Fibroblast of lung (primary cell): ENCODE measurements around the gene CLSTN1. TPM values are rescaled to one million over a fixed set of nuclear protein-coding genes. Genes with fewer than 3 reads are reported as not detected.

Experiments
- DNase-seq, 2 donors: peaks; one replicate each; pipeline versions ENCODE4 v3.0.0 to v3.0.0-alpha.2; 2010; ENCODE audit warnings: low read depth in 2 of 2
- H2AFZ ChIP-seq: 2 replicates; pipeline ENCODE4 v1.5.1; 2012; ENCODE audit warnings: low read length, control low read depth, inconsistent platforms
- H3K27ac ChIP-seq: 2 replicates; pipeline ENCODE4 v1.5.1; 2011; ENCODE audit warnings: low read length, control low read depth; ENCODE audit not compliant: insufficient read depth
- H3K27me3 ChIP-seq: 2 replicates; pipeline ENCODE4 v1.5.1; 2011; ENCODE audit warnings: mild to moderate bottlenecking, low read length; ENCODE audit not compliant: control insufficient read depth, insufficient read depth
- H3K36me3 ChIP-seq: 2 replicates; pipeline ENCODE4 v1.5.1; 2011; ENCODE audit warnings: low read length; ENCODE audit not compliant: control insufficient read depth, insufficient read depth
- H3K4me1 ChIP-seq: 2 replicates; pipeline ENCODE4 v1.5.1; 2011; ENCODE audit warnings: low read length; ENCODE audit not compliant: control insufficient read depth, insufficient read depth; ENCODE audit errors: extremely low read depth
- H3K4me2 ChIP-seq: 2 replicates; pipeline ENCODE4 v1.5.1; 2011; ENCODE audit warnings: low read length, control low read depth; ENCODE audit not compliant: insufficient read depth; ENCODE audit errors: extremely low read depth
- H3K4me3 ChIP-seq, 4 experiments: fragments of 200-600 bp in 1 of 4; sonication (generic) in 1 of 4; replicated peaks in 1 of 4; 2 replicates each; pipeline ENCODE4 v1.5.1; 2011 to 2016; ENCODE audit warnings: low read length in 4 of 4, low read depth in 3 of 4, mild to moderate bottlenecking in 3 of 4, control low read depth in 2 of 4, inconsistent platforms in 1 of 4, mixed read lengths in 1 of 4; ENCODE audit not compliant: insufficient read depth in 1 of 4; ENCODE audit errors: control extremely low read depth in 1 of 4
- H3K79me2 ChIP-seq: 2 replicates; pipeline ENCODE4 v1.5.1; 2012; ENCODE audit warnings: mild to moderate bottlenecking, low read length, inconsistent platforms; ENCODE audit not compliant: control insufficient read depth, insufficient read depth
- H3K9ac ChIP-seq: 2 replicates; pipeline ENCODE4 v1.5.1; 2011; ENCODE audit warnings: mild to moderate bottlenecking, low read length, control low read depth; ENCODE audit not compliant: insufficient read depth
- H3K9me3 ChIP-seq: 2 replicates; pipeline ENCODE4 v1.5.1; 2012; ENCODE audit warnings: low read depth, low read length; ENCODE audit not compliant: control insufficient read depth, insufficient read depth
- H4K20me1 ChIP-seq: 2 replicates; pipeline ENCODE4 v1.5.1; 2011; ENCODE audit warnings: low read length; ENCODE audit not compliant: control insufficient read depth, insufficient read depth; ENCODE audit errors: extremely low read depth
- CTCF ChIP-seq, 2 donors: IDR thresholded peaks in 1 of 2; conservative IDR thresholded peaks in 1 of 2; 1 replicate in 1 of 2; 2 replicates in 1 of 2; pipeline ENCODE4 v1.5.1; 2011 to 2012; ENCODE audit warnings: low read length in 2 of 2, control low read depth in 1 of 2, inconsistent platforms in 1 of 2, low read depth in 1 of 2, mild to moderate bottlenecking in 1 of 2
- EZH2 ChIP-seq: IDR thresholded peaks from 2 replicates; pipeline ENCODE4 v1.5.1; 2012; ENCODE audit warnings: low read length, control low read depth, mild to moderate bottlenecking; ENCODE audit errors: missing control alignments
- polyA plus RNA-seq, 2 donors: library from polyadenylated mRNA; depleted of rRNA in 1 of 2; stranded (reverse) in 1 of 2; unstranded in 1 of 2; fragments of >200 nt; gene quantifications; 2 replicates each; pipeline ENCODE4 v1.2.1, GENCODE V29; 2011 to 2012; ENCODE audit warnings: missing spikeins in 1 of 2
- total RNA-seq: library from RNA; depleted of rRNA; stranded (reverse); fragments of >200 nt; gene quantifications from 2 replicates; pipeline ENCODE4 v1.2.1, GENCODE V29; 2014

CLSTN1 gene
- total and polyA plus RNA-seq, 2 donors (not counting 1 experiment from before 2014, with no cell fraction given): 57.4 to 115 TPM

GRCh38 chr1:9871707-9872425 is 48.1 kb upstream of the CLSTN1 start:
- no peaks in the 10 kb centered on the region for H4K20me1 ChIP-seq
- H3K4me3 ChIP-seq: no peak overlapping the region
- peaks cover 2% of the 10 kb centered on the region for H3K36me3 ChIP-seq
- peaks cover 2% of the 10 kb centered on the region for H3K4me1 ChIP-seq
- no peaks in the 10 kb centered on the region for H3K27me3 ChIP-seq
- H3K9ac ChIP-seq: no peak overlapping the region
- no peak overlapping the region for H3K4me2 ChIP-seq
- TF ChIP-seq CTCF (conservative IDR thresholded peaks at IDR 0.05 in 1 of 2, IDR thresholded peaks at IDR 0.05 in 1 of 2; ENCODE audit: low read depth in 1 of 2, low read length in 2 of 2) (no peak), EZH2 (no peak)
- H3K9me3 ChIP-seq: no peaks in the 10 kb centered on the region
- DNase-seq: no peak
- H3K79me2 ChIP-seq: no peaks in the 10 kb centered on the region
- H3K27ac ChIP-seq: no peak overlapping the region
- H2AFZ ChIP-seq: no peak overlapping the region

GRCh38 chr1:9871021-9871420 is 47.3 kb upstream of the CLSTN1 start:
- no peak for TF ChIP-seq EZH2
- TF ChIP-seq CTCF (conservative IDR thresholded peaks at IDR 0.05 in 1 of 2, IDR thresholded peaks at IDR 0.05 in 1 of 2; ENCODE audit: low read depth in 1 of 2, low read length in 2 of 2): no peak
- H4K20me1 ChIP-seq: no peaks in the 10 kb centered on the region
- no peak for DNase-seq

GRCh38 chr1:9870572-9870971 is 46.8 kb upstream of the CLSTN1 start:
- no peak for DNase-seq
- H3K79me2 ChIP-seq: no peaks in the 10 kb centered on the region
- no peak overlapping the region for H3K9ac ChIP-seq
- peaks cover 2% of the 10 kb centered on the region for H3K4me1 ChIP-seq
- no peak overlapping the region for H3K27ac ChIP-seq
- H3K27me3 ChIP-seq: no peaks in the 10 kb centered on the region
- H2AFZ ChIP-seq: no peak overlapping the region
- no peak for TF ChIP-seq CTCF (conservative IDR thresholded peaks at IDR 0.05 in 1 of 2, IDR thresholded peaks at IDR 0.05 in 1 of 2; ENCODE audit: low read depth in 1 of 2, low read length in 2 of 2)
- TF ChIP-seq EZH2: no peak
- no peaks in the 10 kb centered on the region for H4K20me1 ChIP-seq
- no peaks in the 10 kb centered on the region for H3K9me3 ChIP-seq
- H3K4me3 ChIP-seq: no peak overlapping the region
- no peak overlapping the region for H3K4me2 ChIP-seq
- peaks cover 2% of the 10 kb centered on the region for H3K36me3 ChIP-seq

More at GRCh38 chr1:9871021-9871420, 47.3 kb upstream of the CLSTN1 start:
- no peaks in the 10 kb centered on the region for H3K9me3 ChIP-seq
- no peak overlapping the region for H3K4me3 ChIP-seq
- no peak overlapping the region for H3K4me2 ChIP-seq
- no peak overlapping the region for H3K27ac ChIP-seq
- H3K4me1 ChIP-seq: peaks cover 2% of the 10 kb centered on the region
- H3K27me3 ChIP-seq: no peaks in the 10 kb centered on the region
- no peak overlapping the region for H3K9ac ChIP-seq
- no peaks in the 10 kb centered on the region for H3K79me2 ChIP-seq
- peaks cover 2% of the 10 kb centered on the region for H3K36me3 ChIP-seq
- no peak overlapping the region for H2AFZ ChIP-seq
